Esophagus squamous epithelium (tissue), 4 donors: ENCODE measurements around the gene TSHR.

ENCODE experiments used
- POLR2A ChIP-seq, 4 donors: fragments of 450-650 bp; IDR thresholded peaks; one replicate each; pipeline ENCODE4 v1.6.1; 2017; ENCODE audit warnings: antibody characterized with exemption in 4 of 4, mild to moderate bottlenecking in 4 of 4, moderate library complexity in 3 of 4
- TF ChIP-seq, protein P1 (sequence below), 6 experiments: fragments of 450-650 bp in 4 of 6; fragments of 200-600 bp in 2 of 6; sonication (generic) in 2 of 6; IDR thresholded peaks; one replicate each; pipeline ENCODE4 v1.5.1; 2016 to 2019; ENCODE audit warnings: antibody characterized with exemption in 6 of 6, mild to moderate bottlenecking in 4 of 6, moderate library complexity in 4 of 6

DNA sequence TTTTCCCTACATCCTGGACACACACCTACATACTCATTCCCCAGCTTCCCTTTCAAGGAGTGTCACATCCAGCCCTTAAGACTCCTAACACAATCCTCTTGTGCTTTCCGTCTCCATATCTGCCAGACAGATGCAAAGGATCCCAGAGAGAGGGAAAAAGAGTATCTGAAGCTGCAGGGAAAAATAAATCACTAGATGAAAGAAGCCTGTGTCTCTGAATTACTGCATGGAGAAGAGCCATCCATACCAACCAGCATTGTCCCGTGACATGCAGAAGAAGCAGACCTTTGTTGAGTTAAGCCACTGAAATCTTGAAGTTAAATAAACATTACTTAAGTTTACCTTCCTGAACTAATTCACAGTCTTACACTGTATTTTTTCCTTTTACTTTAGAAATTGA, 210.7 kb downstream of the TSHR start:
- TF ChIP-seq, protein P1, sequence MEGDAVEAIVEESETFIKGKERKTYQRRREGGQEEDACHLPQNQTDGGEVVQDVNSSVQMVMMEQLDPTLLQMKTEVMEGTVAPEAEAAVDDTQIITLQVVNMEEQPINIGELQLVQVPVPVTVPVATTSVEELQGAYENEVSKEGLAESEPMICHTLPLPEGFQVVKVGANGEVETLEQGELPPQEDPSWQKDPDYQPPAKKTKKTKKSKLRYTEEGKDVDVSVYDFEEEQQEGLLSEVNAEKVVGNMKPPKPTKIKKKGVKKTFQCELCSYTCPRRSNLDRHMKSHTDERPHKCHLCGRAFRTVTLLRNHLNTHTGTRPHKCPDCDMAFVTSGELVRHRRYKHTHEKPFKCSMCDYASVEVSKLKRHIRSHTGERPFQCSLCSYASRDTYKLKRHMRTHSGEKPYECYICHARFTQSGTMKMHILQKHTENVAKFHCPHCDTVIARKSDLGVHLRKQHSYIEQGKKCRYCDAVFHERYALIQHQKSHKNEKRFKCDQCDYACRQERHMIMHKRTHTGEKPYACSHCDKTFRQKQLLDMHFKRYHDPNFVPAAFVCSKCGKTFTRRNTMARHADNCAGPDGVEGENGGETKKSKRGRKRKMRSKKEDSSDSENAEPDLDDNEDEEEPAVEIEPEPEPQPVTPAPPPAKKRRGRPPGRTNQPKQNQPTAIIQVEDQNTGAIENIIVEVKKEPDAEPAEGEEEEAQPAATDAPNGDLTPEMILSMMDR (IDR thresholded peaks at IDR 0.05), result no peak
- TF ChIP-seq POLR2A (IDR thresholded peaks at IDR 0.05), result no peak
